Thoracic aorta (tissue), 2 donors: ENCODE data around the gene WFDC10A. TPM values are rescaled to one million over a fixed set of nuclear protein-coding genes. Genes with fewer than 3 reads are reported as not detected.

Experiments
- ATAC-seq: fragments of 150-250 bp; one replicate; pipeline ENCODE4 v1.8.0; 2017; ENCODE audit warnings: low read depth; ENCODE audit not compliant: insufficient number of reproducible peaks, low FRiP score
- DNase-seq: peaks from one replicate; pipeline ENCODE4 v3.0.0-alpha.2; 2020; ENCODE audit warnings: low spot score
- H3K27ac ChIP-seq, 2 donors: fragments of 200-600 bp; sonication (generic); 1 replicate in 1 of 2; 2 replicates in 1 of 2; pipeline ENCODE4 v1.5.1; 2016; ENCODE audit warnings: mild to moderate bottlenecking in 2 of 2, moderate library complexity in 2 of 2
- H3K27me3 ChIP-seq: fragments of 200-600 bp; sonication (generic); replicated peaks from 2 replicates; pipeline ENCODE4 v1.6.0; 2016; ENCODE audit warnings: mild to moderate bottlenecking; ENCODE audit not compliant: insufficient read depth
- H3K36me3 ChIP-seq: fragments of 200-600 bp; sonication (generic); one replicate; pipeline ENCODE4 v1.5.1; 2016
- H3K4me1 ChIP-seq, 2 donors: fragments of 200-600 bp; sonication (generic); 1 replicate in 1 of 2; 2 replicates in 1 of 2; pipeline versions ENCODE4 v1.5.1 to v1.6.0; 2016; ENCODE audit warnings: low read depth in 2 of 2, mild to moderate bottlenecking in 1 of 2; ENCODE audit not compliant: control insufficient read depth in 1 of 2
- H3K4me3 ChIP-seq: fragments of 200-600 bp; sonication (generic); 2 replicates; pipeline ENCODE4 v1.5.1; 2016; ENCODE audit warnings: mild to moderate bottlenecking
- H3K9me3 ChIP-seq: fragments of 200-600 bp; sonication (generic); 2 replicates; pipeline ENCODE4 v1.5.1; 2016
- CTCF ChIP-seq: fragments of 200-600 bp; sonication (generic); IDR thresholded peaks from one replicate; pipeline ENCODE4 v1.5.1; 2019; ENCODE audit warnings: antibody characterized with exemption
- total RNA-seq, 2 donors: library from RNA; depleted of rRNA; stranded (reverse); fragments of >200 nt; gene quantifications; one replicate each; pipeline versions ENCODE4 v1.1.0 to v1.2.3, GENCODE V29; 2016

WFDC10A gene
- total RNA-seq, 2 donors from 2014 or later = not detected

DNA sequence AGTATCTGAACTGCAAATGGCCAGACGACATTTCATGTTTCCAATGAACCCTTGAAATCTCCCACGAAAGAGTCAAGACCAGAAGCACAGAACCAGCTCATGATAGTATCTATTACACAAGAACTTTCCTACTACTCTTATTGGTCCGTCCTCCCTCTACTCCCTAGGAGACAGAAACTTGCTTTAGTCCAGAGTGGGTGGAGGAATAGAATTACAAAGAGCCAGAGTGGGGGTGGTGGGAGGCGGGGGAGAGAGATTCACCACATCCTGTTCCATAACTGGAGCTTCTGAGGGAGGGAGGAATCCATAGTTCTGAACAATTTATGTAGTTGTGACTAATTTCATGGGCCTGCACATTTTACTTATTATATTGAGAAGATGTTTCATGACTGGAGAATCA lies 18.5 kb upstream of the WFDC10A start:
- H3K4me1 ChIP-seq = no peaks in the 10 kb centered on the region
- H3K27ac ChIP-seq = no peak overlapping the region
- no peaks in the 10 kb centered on the region for H3K9me3 ChIP-seq
- TF ChIP-seq CTCF = no peak
- H3K4me3 ChIP-seq = no peak overlapping the region
- H3K36me3 ChIP-seq = no peaks in the 10 kb centered on the region
- H3K27me3 ChIP-seq = no peaks in the 10 kb centered on the region
- ATAC-seq = no peak
- DNase-seq = no peak

DNA sequence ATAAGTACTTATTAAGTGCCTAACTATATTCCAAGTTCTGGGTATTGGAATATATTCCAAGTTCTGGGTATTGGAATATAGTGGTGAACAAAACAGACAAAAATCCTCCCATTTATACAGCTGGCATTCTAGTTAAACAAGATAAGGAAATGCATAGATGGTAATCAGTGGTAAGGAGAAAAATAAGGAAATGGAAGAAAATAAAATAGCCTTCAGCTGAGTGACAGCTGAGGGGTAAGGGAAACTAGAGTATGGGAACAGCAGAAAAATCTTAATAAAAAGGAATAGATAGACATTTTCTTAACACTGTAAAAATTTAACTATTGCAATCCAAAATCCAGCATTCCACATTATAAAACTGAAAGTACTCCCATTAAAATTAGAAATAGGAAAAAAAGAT lies 17.2 kb upstream of the WFDC10A start:
- TF ChIP-seq CTCF = no peak
- H3K27ac ChIP-seq = no peak overlapping the region
- no peaks in the 10 kb centered on the region for H3K36me3 ChIP-seq
- no peaks in the 10 kb centered on the region for H3K9me3 ChIP-seq
- DNase-seq = no peak
- ATAC-seq = no peak
- H3K4me3 ChIP-seq = no peak overlapping the region
- H3K27me3 ChIP-seq = no peaks in the 10 kb centered on the region
- no peaks in the 10 kb centered on the region for H3K4me1 ChIP-seq

DNA sequence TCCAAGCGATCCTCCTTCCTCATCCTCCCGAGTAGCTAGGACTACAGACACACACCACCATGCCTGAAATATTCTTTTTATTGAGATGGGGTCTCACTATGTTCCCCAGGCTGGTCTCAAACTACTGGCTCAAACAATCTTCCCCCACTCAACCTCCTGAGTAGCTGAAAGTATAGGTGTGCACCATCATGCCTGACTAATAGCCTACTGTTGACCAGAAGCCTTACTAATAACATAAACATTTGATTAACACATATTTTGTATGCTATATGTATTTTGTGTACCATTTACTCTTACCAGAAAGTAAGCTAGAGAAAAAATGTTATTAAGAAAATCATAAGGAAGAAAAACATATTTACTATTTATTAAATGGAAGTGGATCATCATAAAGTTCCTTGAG lies 11.9 kb upstream of the WFDC10A start:
- no peak for TF ChIP-seq CTCF
- H3K27me3 ChIP-seq = no peaks in the 10 kb centered on the region

DNA sequence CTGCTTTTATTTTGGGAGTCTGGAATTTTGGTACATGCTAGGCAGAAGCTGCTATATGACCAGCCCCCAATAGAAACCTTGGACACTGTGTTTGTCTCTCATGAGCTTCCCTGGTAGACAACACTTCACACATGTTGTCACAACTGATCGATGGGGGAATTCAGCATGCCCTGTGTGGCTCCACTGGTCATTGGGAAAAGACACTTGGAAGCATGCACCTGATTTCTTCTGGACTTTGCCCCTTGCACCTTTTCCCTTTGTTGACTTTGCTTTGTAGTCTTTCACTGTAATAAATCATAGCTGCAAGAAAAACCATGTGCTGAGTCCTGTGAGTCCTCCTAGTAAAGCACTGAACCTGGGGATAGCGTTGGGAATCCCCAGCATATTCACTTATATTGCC lies 7.9 kb upstream of the WFDC10A start:
- H3K36me3 ChIP-seq = no peaks in the 10 kb centered on the region
- no peaks in the 10 kb centered on the region for H3K9me3 ChIP-seq
- H3K4me1 ChIP-seq = no peaks in the 10 kb centered on the region
- no peak for TF ChIP-seq CTCF
- no peak overlapping the region for H3K27ac ChIP-seq
- no peaks in the 10 kb centered on the region for H3K27me3 ChIP-seq
- DNase-seq (no peak), ATAC-seq (no peak)
- H3K4me3 ChIP-seq = no peak overlapping the region

More for the DNA sequence above, 11.9 kb upstream of the WFDC10A start:
- Histone ChIP-seq H3K4me3 (no peak overlapping the region), H3K27ac (no peak overlapping the region), H3K36me3 (no peaks in the 10 kb centered on the region), H3K4me1 (no peaks in the 10 kb centered on the region), H3K9me3 (no peaks in the 10 kb centered on the region)
- no peak for ATAC-seq
- no peak for DNase-seq

DNA sequence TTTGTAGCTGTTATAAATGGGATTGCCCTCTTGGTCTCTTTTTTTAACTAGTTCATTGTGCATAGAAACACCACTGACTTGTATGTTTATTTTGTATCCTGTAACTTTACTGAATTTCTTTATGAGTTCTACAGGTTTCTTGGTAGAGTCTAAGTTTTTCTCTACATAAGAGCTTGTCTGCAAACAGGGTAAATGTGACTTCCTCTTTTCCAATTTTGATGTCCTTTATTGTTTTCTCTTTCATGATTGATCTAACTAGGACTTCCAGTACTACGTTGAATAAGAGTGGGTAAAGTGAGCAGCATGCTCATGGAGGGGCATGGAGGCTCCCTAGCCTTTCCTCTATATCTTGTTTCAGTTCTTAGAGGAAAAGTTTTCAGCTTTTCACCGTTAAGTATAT lies 3.0 kb upstream of the WFDC10A start:
- Histone ChIP-seq H3K4me1 (no peaks in the 10 kb centered on the region), H3K36me3 (no peaks in the 10 kb centered on the region), H3K27me3 (no peaks in the 10 kb centered on the region), H3K9me3 (no peaks in the 10 kb centered on the region), H3K4me3 (no peak overlapping the region), H3K27ac (no peak overlapping the region)
- TF ChIP-seq CTCF = no peak
- DNase-seq (no peak), ATAC-seq (no peak)
